Fibroblast of pulmonary artery (primary cell): ENCODE measurements around the gene KIF18A.

ENCODE experiments used
- DNase-seq: peaks from one replicate; pipeline ENCODE4 v3.0.0-alpha.2; 2010; ENCODE audit warnings: low read depth
- H3K4me3 ChIP-seq: replicated peaks from 2 replicates; pipeline ENCODE4 v1.5.1; 2011; ENCODE audit warnings: low read depth, mild to moderate bottlenecking, control low read depth, low read length, moderate library complexity
- CTCF ChIP-seq: IDR thresholded peaks from 2 replicates; pipeline ENCODE4 v1.5.1; 2011; ENCODE audit warnings: mild to moderate bottlenecking, control low read depth, low read length, inconsistent platforms; ENCODE audit errors: missing control alignments

Gene KIF18A

GRCh38 chr11:28123151-28123581 lies 15.2 kb upstream of the KIF18A start:
- H3K4me3 ChIP-seq = no peak overlapping the region
- DNase-seq = peak; percentile 41
- TF ChIP-seq CTCF = no peak

- no peak for DNase-seq
- H3K4me3 ChIP-seq = no peak overlapping the region
- TF ChIP-seq CTCF = no peak
Measured at GRCh38 chr11:28117712-28118111, 9.8 kb upstream of the KIF18A start.

- H3K4me3 ChIP-seq = no peak overlapping the region
- TF ChIP-seq CTCF = no peak
- DNase-seq = no peak
Measured at GRCh38 chr11:28114731-28115130, 6.8 kb upstream of the KIF18A start.

GRCh38 chr11:28114116-28114515 lies 6.2 kb upstream of the KIF18A start:
- TF ChIP-seq CTCF = no peak
- H3K4me3 ChIP-seq = no peak overlapping the region
- DNase-seq = no peak

- DNase-seq = no peak
- TF ChIP-seq CTCF = no peak
- H3K4me3 ChIP-seq = peak overlapping the region; percentile 77
Measured at GRCh38 chr11:28110821-28111200, 2.9 kb upstream of the KIF18A start.

- peak overlapping the region; percentile 77 for H3K4me3 ChIP-seq
- DNase-seq = peak; percentile 88
- no peak for TF ChIP-seq CTCF
Measured at GRCh38 chr11:28110108-28110820, 2.3 kb upstream of the KIF18A start.

GRCh38 chr11:28108958-28109357 lies 1.0 kb upstream of the KIF18A start:
- no peak for DNase-seq
- H3K4me3 ChIP-seq = peak overlapping the region; percentile 90
- no peak for TF ChIP-seq CTCF
